ENCODE measurements around the gene ZIC3. TPM values are rescaled to one million over a fixed set of nuclear protein-coding genes. Genes with fewer than 3 reads are reported as not detected.

ZIC3 gene
- total RNA-seq, 1 experiment from 2014 or later: 126 TPM

GRCh38 chrX:137574102-137574783 is 8.3 kb downstream of the ZIC3 start:
- Mint-ChIP-seq H3K36me3 (ENCODE audit: insufficient read depth in 1 of 3, low read depth in 3 of 3) (peaks cover 17 to 47% (median 42%) of the 10 kb centered on the region in 3 experiments), H3K27ac (peak overlapping the region; percentile 90 to 99 (median 92)), H3K4me3 (peak overlapping the region; percentile 85 to 94), H3K9me3 (peaks cover 0 to 51% of the 10 kb centered on the region in 2 experiments; a peak in 2 of 5 replicates), H3K27me3 (ENCODE audit: low read depth) (no peaks in the 10 kb centered on the region; the same call in 1 of the 2 replicates), H3K4me1 (peaks cover 47 to 73% of the 10 kb centered on the region in 2 experiments)
- no peak overlapping the region for H3K18ac ChIP-seq (ENCODE audit: insufficient read length, low read depth, low read length)
- TF ChIP-seq CTCF (conservative IDR thresholded peaks at IDR 0.05): no peak
- H3K23ac ChIP-seq (ENCODE audit: insufficient read length, low read depth, low read length): no peak overlapping the region
- H3K9ac ChIP-seq (ENCODE audit: extremely low read depth, insufficient read length, low read length): peak overlapping the region; percentile 57
- H3K79me1 ChIP-seq (ENCODE audit: insufficient read depth, low read depth, low read length, poor library complexity, severe bottlenecking): no peaks in the 10 kb centered on the region
- H3K9me3 ChIP-seq (ENCODE audit: control insufficient read depth, low read depth, low read length): no peaks in the 10 kb centered on the region
- H3T11ph ChIP-seq (ENCODE audit: low read length): no peak overlapping the region
- H3K56ac ChIP-seq (ENCODE audit: insufficient read length, low read depth, low read length): no peak overlapping the region
- no peak overlapping the region for H3K14ac ChIP-seq (ENCODE audit: insufficient read depth, low read length)
- H2BK15ac ChIP-seq (ENCODE audit: low read depth, low read length): no peak overlapping the region
- no CpG with 5 or more reads among the region's 67 CpGs for WGBS (ENCODE audit: extremely low coverage, insufficient read length, low lambda C conversion rate)
- no peak overlapping the region for H2BK12ac ChIP-seq (ENCODE audit: insufficient read length, low read depth, low read length)
- no peak overlapping the region for H4K91ac ChIP-seq (ENCODE audit: insufficient read length, low read depth, low read length)
- H3K27ac ChIP-seq (ENCODE audit: insufficient read length, low read depth, low read length): peak overlapping the region; percentile 94
- no peak overlapping the region for H2AFZ ChIP-seq (ENCODE audit: low read length)
- H4K20me1 ChIP-seq (ENCODE audit: control insufficient read depth, insufficient read depth, insufficient read length): no peaks in the 10 kb centered on the region
- DNase-seq: no peak
- peaks cover 7% of the 10 kb centered on the region; the same call in 1 of the 2 replicates for H3K4me1 ChIP-seq (ENCODE audit: insufficient read depth, low read length)
- H2BK20ac ChIP-seq (ENCODE audit: low read depth, low read length, poor library complexity, severe bottlenecking): no peak overlapping the region
- peak overlapping the region; percentile 82 for H3K4me2 ChIP-seq (ENCODE audit: insufficient read depth, insufficient read length, low read length)
- H2AK5ac ChIP-seq (ENCODE audit: insufficient read length, low read length): no peak overlapping the region
- no peak overlapping the region for H3K4ac ChIP-seq (ENCODE audit: low read depth, low read length)
- no peaks in the 10 kb centered on the region for H3K27me3 ChIP-seq (ENCODE audit: insufficient read depth, low read length)
- H2BK120ac ChIP-seq (ENCODE audit: low read depth, low read length, poor library complexity, severe bottlenecking): no peak overlapping the region
- no peak overlapping the region for H4K8ac ChIP-seq (replicated peaks; ENCODE audit: insufficient read length, low read depth, low read length)
- no peak overlapping the region for H2BK5ac ChIP-seq (ENCODE audit: insufficient read length, low read length)
- peaks cover 10% of the 10 kb centered on the region for H3K79me2 ChIP-seq (ENCODE audit: insufficient read depth, low read length)
- no peak overlapping the region for H4K5ac ChIP-seq (ENCODE audit: insufficient read length, low read depth, low read length)
- H3K23me2 ChIP-seq (ENCODE audit: insufficient read length, low read depth, low read length, poor library complexity, severe bottlenecking): peaks cover 2% of the 10 kb centered on the region

Measured in H9 (cell line).